ENCODE measurements around the gene FOXF1. TPM values are rescaled to one million over a fixed set of nuclear protein-coding genes. Genes with fewer than 3 reads are reported as not detected.

FOXF1 gene
- polyA plus RNA-seq, 1 donor: not detected

GRCh38 chr16:86505185-86505898, 5.0 kb upstream of the FOXF1 start:
- no peak for DNase-seq

GRCh38 chr16:86505899-86506864, 4.1 kb upstream of the FOXF1 start:
- DNase-seq: no peak

- DNase-seq: no peak
These were observed 2.9 kb upstream of the FOXF1 start for GRCh38 chr16:86507173-86508027.

DNA sequence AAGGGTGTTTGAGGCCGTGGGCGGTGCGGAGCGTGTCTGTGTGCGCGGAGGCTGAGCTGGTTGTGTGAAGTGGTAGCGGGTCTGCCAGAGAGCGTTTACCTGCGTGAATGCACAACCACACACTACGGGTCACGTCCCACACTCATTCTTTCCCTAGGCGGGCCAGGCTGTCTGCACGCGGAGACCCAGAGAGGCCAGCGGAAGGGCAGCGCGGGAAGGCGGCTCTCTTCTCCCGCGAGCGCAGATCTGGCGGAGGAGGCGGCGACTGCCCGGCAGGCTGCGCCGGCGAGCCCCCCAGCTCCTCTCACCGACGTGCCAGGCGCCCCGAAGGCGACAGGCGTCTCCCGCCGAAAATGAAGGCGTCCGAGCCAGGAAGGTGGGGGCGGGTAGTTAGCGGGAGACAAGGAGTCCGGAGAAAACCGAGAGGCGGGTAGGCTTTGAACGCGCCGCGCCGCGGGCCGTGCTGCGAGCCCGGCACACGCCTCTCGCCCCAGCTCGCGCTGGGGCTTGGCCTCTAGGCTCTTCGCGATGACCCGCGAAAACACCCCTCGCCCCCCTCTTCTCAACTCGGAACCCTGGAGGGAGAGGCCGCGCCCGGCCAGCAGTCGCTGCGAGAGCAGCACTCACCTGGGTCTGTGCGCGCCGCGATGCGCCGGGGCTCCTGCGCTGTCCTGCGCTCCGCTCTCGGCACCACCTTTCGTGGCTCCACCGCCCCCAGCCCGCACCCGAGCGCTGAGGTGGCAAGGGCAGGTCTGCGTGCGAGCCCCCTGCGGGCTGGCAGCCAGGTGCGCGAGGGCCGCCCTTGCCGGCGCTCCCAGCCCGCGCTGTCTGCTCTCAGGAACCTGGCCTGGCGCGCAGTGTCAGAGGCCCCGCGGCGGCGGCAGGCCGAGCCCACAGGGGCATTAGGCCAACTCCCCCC, 2.0 kb upstream of the FOXF1 start:
- no peak for DNase-seq

GRCh38 chr16:86508947-86509758, 1.2 kb upstream of the FOXF1 start:
- DNase-seq: no peak

- no peak for DNase-seq
These were observed 415 bp upstream of the FOXF1 start for GRCh38 chr16:86509759-86510464.

DNA sequence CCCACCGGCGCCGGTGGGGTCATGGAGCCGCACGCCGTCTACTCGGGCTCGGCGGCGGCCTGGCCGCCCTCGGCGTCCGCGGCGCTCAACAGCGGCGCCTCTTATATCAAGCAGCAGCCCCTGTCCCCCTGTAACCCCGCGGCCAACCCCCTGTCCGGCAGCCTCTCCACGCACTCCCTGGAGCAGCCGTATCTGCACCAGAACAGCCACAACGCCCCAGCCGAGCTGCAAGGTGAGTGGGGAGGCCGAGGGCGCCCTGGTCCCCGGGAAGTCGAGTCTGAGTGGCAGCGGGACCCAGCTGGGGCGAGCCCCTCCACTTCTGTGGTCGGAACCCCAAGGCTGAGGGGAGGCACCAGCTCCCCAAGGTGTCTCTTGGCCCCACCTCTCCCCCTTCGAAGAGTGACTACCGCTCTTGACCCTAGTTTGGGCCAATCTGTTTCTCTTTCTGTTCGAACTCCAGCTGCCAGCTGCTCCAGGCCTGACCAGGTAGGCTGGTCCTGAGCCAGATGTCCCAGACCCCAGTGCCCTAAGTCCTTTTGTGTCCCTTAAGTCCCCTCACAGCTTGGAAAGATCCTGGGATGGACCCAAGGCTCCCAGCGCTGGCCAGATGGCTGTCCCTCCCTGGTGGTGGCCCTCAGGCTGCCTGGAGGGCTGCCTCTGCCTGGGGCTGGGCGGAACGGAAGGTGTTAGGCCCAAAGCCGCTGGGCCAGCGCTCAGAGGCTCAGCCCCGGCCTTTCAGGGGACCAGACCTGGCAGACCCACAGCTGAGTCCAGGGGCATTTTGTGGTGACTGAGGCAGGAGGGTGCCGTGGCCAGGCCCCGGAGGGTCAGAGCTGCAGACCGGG, 1.2 kb downstream of the FOXF1 start:
- DNase-seq: no peak

DNA sequence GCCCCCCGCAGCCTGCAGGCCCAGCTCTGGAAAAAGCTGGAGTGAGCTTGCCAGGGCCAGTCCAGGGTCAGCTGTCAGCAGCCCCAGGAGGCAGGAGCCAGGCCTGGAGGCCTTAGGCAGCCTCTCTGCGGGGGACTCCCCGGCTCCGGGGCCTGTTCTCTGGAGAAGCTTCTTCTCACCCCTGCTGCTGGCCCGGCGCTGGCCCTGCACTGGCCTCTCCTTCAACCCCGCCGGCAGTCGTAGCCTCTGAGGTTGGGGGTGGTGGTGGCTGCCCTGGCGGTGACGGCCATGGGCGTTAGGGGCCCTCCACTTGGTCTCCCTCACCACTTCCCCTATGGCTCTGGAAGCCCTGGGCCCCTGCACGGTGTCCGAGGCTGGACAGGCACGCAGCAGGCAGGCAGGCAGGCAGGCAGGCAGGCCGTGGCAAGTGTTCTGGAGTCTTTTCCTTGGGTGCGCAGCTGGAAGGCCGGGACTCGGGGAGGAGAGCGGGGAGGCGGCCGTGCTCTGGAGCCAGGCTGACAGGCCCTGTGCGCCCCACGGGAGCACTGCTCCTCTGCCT, 2.1 kb downstream of the FOXF1 start:
- DNase-seq: no peak

DNA sequence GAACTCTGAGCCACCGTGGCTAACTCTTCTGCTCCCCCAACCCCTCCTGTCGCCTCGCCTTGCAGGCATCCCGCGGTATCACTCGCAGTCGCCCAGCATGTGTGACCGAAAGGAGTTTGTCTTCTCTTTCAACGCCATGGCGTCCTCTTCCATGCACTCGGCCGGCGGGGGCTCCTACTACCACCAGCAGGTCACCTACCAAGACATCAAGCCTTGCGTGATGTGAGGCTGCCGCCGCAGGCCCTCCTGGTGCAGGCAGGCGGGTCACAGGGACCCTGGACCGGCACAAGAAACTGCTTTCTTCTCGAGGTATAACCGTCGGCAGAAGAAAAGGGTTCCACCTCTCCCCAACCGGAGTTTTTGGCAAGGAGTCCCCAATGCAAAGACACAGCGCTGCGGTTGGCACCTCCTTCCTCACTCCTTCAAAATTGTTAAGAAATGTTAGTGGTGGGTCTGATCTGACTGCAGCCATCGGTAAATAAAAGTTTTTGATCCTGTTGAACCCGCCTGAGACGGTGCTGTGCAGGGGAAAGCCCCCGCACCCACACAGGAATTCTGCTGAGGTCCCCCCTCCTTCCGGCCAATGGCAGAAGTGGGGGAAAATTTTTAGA, 2.6 kb downstream of the FOXF1 start:
- DNase-seq: no peak

DNA sequence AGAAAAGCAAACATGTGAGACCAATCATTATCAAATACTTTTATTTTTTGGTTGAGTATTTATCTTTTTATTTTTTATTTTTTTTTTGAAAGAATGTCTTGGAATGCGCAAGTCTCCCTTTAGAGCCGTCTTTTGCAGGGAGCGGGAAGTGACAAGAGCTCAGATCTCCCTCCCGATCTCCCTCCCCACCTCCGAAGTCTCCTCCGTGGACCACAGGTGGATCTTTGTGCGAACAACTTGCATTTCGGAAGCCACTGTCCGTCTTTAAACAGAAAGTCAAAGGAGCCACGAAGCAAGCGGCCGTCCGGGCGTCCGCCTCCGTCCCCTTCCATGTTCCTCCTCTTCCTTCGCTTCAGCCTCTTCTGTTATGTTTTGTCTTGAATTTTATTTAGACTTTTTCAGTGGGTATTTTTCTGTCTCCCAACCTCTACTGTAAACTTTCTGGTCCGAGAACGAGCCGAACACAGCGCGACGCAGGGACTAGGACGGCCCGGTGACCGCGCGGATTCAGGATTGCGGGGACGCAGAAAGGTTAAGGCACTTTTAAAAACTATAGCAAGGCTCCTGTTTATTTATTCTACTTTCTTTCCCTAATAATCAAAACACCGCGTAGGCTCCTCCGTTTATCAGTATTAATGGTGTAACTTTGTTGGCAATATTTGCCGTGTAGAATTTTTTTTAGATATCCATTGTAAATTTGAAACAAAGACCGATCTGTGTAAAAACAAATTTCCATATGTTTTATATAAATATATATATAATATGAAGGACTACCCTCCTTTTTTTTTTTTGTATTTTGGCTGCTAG, 3.3 kb downstream of the FOXF1 start:
- no peak for DNase-seq

DNA sequence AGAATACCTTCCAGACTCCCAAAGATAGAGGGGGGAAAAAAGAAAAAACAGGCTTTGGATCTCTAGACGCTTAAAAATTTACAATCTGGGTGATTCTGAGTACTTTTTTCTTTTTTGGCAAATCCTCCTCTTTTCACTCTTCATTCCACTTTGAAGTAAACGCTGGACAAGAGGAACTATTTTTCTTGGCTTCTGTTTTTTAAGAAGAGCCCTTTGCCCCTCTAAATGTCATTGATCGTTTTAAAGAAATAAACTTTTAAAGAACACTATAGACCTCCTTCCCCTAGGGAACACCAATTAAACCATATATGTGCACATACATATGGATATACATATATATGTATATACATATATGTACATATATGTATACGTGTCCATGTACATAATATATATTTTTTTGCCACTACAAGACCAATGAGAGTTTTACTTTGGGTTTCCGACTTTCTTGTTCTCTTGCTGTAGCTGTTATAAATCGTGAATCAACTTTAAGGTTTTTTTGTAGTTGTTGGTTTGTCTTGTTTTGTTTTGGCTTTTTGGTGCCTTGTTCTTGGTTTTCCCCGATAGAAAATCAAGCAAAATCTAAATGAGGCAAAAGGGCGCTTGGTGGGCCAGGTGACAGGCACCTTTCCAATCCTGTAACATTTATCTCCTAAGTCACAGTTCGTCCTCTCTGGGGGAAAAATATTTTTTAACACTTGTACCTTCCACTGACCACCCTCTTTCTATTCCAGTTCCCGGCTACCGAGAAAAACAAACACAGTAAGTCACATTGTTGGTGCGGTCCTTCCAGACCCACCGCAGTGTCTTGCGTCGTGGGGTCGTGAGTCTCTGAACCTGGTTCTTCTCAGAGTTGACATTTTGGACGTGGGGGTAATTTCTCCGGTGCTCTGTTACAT, 4.4 kb downstream of the FOXF1 start:
- no peak for DNase-seq

DNA sequence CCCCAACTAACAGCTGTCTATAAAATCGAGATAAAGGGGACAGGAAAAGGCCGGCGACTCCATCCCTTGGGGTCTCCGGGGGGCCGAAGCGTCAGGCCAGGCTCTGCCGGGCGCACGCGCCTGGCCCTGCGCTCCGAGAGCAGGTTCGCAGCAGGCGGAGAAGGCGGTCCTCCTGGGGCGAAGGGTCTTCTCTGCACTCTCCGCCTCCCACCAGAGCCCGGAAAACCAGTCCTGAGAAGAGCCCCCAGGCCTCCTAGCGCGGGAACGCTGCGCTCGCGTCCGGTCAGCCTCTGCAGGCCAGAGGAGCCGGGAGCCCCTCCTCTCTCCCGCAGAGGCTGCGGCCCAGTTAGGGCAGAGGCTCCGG, 5.1 kb downstream of the FOXF1 start:
- no peak for DNase-seq

DNA sequence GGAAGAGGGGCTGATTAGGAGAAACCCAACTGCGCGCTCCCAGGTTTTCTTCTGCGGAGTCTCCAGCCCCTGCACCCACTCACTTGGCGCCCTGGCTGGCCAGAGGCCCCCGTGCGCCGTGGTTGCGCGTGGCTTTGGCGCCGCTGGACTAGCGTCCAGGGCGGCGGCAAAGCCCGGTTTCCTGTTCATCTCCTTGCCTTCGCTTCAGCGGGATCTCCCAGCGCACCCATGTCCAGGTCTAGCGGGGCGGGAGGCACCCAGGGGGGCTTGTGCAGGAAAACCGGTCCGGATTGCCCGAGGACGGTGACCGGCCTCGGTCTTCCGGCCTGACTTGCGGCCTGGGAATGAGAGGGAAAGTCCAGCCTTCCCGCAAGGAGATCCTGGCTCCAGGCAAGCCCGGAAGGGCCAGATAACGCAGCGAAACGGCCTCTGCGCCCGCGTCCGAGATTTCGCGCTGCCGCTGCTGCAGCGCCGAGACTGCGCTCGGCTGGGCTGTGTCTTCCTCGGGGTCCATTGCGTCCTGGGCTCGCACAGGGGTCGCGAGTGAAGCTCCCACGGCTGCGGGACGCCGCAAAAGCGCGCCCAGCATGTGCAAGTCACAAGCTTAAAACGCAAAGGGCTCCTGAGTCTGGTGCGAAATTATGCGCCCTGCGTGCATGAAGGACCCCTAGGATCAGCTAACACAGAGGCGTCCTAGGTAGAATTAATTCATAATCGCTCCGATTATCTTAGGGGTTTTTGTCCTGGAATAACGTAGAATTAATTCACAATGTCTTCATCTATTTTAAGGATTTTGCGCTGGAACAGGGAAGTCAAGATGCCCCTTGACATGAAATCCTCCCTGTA, 5.7 kb downstream of the FOXF1 start:
- no peak for DNase-seq

DNA sequence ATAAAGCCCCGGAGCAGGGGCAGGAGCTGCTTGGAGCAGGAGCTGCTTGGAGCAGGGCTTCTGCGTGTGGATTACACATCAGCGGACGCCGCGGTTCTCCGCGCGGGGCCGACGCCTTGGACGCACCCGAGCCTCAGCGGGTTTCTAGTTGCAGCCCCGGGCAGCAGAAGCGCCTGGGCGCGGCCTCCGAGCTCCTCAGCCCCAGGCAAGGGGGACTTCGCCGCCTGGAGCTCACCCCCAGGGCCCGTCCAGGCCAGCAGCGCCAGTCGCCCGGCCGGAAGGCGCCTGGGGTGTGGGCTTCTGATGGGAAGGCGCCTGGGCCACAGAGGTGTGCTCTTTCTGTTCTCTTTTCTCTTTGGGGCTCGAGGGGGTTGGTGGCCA, 6.3 kb downstream of the FOXF1 start:
- no peak for DNase-seq

GRCh38 chr16:86517033-86517432, 6.7 kb downstream of the FOXF1 start:
- no peak for DNase-seq

Measured in hindlimb muscle (tissue), 1 donor.